ENCODE results near the gene ZNF300.
A peak's percentile ranks its signal among the peaks of the same experiment; 100 is the strongest.

The ZNF300 gene

DNA sequence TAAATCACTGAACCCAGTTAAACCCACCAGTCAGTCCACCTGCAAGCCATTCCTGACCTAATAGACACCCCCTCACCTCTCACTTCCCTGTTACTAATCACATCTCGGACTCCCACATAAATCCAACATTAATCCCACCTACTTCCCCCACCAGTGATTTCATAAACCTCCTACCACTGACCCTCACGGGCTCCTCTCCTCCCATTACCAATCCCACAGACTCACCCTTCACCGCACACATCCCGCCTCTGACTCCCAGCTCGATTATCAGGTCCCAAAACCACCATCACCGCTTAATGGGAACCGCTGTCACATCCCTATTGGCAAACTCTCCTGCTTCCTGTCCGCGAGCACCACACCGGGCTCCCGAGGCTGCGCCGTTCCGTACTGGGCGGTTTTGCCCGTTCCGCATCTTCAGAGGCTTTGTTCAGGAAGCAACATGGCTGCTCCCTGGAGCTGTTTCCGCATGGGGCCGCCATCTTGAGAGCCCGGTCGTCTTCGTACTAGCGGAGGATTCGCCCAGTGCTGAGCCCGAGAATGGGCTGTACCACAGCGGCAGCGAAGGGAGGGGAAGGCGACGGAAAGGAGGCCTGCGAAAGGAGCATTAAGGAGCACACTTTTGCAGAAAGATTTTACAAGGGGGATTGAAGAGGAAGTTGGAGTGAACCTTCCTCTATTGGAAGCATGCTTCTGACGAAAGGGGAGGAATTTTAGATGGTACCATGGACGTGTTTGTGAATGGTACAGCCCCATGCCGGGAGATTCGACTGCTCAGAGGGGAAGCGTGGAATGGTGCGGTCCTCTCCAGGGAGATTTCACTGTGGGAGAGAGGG lies at the start of gene ZNF300 (continued):
- TF ChIP-seq EGR2 (tag by site-specific recombination; IDR thresholded peaks at IDR 0.05; ENCODE audit: low read depth) = peak; percentile 95
- TF ChIP-seq, protein P1, sequence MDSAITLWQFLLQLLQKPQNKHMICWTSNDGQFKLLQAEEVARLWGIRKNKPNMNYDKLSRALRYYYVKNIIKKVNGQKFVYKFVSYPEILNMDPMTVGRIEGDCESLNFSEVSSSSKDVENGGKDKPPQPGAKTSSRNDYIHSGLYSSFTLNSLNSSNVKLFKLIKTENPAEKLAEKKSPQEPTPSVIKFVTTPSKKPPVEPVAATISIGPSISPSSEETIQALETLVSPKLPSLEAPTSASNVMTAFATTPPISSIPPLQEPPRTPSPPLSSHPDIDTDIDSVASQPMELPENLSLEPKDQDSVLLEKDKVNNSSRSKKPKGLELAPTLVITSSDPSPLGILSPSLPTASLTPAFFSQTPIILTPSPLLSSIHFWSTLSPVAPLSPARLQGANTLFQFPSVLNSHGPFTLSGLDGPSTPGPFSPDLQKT (IDR thresholded peaks at IDR 0.05; ENCODE audit: borderline replicate concordance, low read depth, low read length) = no peak
- peak; percentile 80; the same call in 1 of the 2 replicates for TF ChIP-seq ZXDB (tag by site-specific recombination; IDR thresholded peaks at IDR 0.05)
- TF ChIP-seq, protein P2, sequence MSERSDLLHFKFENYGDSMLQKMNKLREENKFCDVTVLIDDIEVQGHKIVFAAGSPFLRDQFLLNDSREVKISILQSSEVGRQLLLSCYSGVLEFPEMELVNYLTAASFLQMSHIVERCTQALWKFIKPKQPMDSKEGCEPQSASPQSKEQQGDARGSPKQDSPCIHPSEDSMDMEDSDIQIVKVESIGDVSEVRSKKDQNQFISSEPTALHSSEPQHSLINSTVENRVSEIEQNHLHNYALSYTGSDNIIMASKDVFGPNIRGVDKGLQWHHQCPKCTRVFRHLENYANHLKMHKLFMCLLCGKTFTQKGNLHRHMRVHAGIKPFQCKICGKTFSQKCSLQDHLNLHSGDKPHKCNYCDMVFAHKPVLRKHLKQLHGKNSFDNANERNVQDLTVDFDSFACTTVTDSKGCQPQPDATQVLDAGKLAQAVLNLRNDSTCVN (tag by site-specific recombination; optimal IDR thresholded peaks at IDR 0.05) = peak; percentile 44
- TF ChIP-seq, protein P3, sequence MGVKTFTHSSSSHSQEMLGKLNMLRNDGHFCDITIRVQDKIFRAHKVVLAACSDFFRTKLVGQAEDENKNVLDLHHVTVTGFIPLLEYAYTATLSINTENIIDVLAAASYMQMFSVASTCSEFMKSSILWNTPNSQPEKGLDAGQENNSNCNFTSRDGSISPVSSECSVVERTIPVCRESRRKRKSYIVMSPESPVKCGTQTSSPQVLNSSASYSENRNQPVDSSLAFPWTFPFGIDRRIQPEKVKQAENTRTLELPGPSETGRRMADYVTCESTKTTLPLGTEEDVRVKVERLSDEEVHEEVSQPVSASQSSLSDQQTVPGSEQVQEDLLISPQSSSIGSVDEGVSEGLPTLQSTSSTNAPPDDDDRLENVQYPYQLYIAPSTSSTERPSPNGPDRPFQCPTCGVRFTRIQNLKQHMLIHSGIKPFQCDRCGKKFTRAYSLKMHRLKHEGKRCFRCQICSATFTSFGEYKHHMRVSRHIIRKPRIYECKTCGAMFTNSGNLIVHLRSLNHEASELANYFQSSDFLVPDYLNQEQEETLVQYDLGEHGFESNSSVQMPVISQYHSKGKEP (tag by site-specific recombination; IDR thresholded peaks at IDR 0.05) = no peak
- TF ChIP-seq, protein P4, sequence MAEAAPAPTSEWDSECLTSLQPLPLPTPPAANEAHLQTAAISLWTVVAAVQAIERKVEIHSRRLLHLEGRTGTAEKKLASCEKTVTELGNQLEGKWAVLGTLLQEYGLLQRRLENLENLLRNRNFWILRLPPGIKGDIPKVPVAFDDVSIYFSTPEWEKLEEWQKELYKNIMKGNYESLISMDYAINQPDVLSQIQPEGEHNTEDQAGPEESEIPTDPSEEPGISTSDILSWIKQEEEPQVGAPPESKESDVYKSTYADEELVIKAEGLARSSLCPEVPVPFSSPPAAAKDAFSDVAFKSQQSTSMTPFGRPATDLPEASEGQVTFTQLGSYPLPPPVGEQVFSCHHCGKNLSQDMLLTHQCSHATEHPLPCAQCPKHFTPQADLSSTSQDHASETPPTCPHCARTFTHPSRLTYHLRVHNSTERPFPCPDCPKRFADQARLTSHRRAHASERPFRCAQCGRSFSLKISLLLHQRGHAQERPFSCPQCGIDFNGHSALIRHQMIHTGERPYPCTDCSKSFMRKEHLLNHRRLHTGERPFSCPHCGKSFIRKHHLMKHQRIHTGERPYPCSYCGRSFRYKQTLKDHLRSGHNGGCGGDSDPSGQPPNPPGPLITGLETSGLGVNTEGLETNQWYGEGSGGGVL (tag by site-specific recombination; IDR thresholded peaks at IDR 0.05) = peak; percentile 65
- TF ChIP-seq, protein P5, sequence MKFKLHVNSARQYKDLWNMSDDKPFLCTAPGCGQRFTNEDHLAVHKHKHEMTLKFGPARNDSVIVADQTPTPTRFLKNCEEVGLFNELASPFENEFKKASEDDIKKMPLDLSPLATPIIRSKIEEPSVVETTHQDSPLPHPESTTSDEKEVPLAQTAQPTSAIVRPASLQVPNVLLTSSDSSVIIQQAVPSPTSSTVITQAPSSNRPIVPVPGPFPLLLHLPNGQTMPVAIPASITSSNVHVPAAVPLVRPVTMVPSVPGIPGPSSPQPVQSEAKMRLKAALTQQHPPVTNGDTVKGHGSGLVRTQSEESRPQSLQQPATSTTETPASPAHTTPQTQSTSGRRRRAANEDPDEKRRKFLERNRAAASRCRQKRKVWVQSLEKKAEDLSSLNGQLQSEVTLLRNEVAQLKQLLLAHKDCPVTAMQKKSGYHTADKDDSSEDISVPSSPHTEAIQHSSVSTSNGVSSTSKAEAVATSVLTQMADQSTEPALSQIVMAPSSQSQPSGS (tag by site-specific recombination; IDR thresholded peaks at IDR 0.05; ENCODE audit: low read depth) = no peak
- TF ChIP-seq ZNF76 (tag by site-specific recombination; IDR thresholded peaks at IDR 0.05; ENCODE audit: borderline replicate concordance, low read depth) = peak; percentile 69
- TF ChIP-seq SP3 (tag by site-specific recombination; IDR thresholded peaks at IDR 0.05) = peak; percentile 48
- peak; percentile 95 for TF ChIP-seq YY1 (tag by site-specific recombination; IDR thresholded peaks at IDR 0.05)
- peak; percentile 16; the same call in 1 of the 2 replicates for TF ChIP-seq ZFP69B (tag by site-specific recombination; IDR thresholded peaks at IDR 0.05)
- no peak for TF ChIP-seq ZNF654 (tag by site-specific recombination; IDR thresholded peaks at IDR 0.05; ENCODE audit: low read depth)
- TF ChIP-seq BCL11B (tag by site-specific recombination; IDR thresholded peaks at IDR 0.05; ENCODE audit: low read depth) = no peak
- TF ChIP-seq SP2 (tag by site-specific recombination; IDR thresholded peaks at IDR 0.05) = peak; percentile 66
- TF ChIP-seq ZNF776 (tag by site-specific recombination; IDR thresholded peaks at IDR 0.05; ENCODE audit: borderline replicate concordance) = no peak
- 0 out of 2 replicates have a peak, but pooled peaks have one; percentile 26 for TF ChIP-seq ZNF211 (tag by site-specific recombination; IDR thresholded peaks at IDR 0.05; ENCODE audit: low read depth)
- no peak for TF ChIP-seq ZNF596 (tag by site-specific recombination; IDR thresholded peaks at IDR 0.05)
- TF ChIP-seq MEIS1 (CRISPR knock-in tag; IDR thresholded peaks at IDR 0.05; ENCODE audit: borderline replicate concordance) = no peak
- TF ChIP-seq, protein P6, sequence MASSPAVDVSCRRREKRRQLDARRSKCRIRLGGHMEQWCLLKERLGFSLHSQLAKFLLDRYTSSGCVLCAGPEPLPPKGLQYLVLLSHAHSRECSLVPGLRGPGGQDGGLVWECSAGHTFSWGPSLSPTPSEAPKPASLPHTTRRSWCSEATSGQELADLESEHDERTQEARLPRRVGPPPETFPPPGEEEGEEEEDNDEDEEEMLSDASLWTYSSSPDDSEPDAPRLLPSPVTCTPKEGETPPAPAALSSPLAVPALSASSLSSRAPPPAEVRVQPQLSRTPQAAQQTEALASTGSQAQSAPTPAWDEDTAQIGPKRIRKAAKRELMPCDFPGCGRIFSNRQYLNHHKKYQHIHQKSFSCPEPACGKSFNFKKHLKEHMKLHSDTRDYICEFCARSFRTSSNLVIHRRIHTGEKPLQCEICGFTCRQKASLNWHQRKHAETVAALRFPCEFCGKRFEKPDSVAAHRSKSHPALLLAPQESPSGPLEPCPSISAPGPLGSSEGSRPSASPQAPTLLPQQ (tag by site-specific recombination; IDR thresholded peaks at IDR 0.05) = peak; percentile 72; the same call in 1 of the 2 replicates
- no peak for TF ChIP-seq ZNF544 (tag by site-specific recombination; IDR thresholded peaks at IDR 0.05)
- no peak; the same call in 1 of the 2 replicates for TF ChIP-seq ZNF394 (tag by site-specific recombination; IDR thresholded peaks at IDR 0.05; ENCODE audit: borderline replicate concordance)
- no peak for TF ChIP-seq KLF10 (tag by site-specific recombination; IDR thresholded peaks at IDR 0.05)
- TF ChIP-seq, protein P7, sequence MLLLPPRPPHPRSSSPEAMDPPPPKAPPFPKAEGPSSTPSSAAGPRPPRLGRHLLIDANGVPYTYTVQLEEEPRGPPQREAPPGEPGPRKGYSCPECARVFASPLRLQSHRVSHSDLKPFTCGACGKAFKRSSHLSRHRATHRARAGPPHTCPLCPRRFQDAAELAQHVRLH (tag by site-specific recombination; IDR thresholded peaks at IDR 0.05) = peak; percentile 69
- no peak for TF ChIP-seq ZNF423 (tag by site-specific recombination; IDR thresholded peaks at IDR 0.05)
- TF ChIP-seq, protein P8, sequence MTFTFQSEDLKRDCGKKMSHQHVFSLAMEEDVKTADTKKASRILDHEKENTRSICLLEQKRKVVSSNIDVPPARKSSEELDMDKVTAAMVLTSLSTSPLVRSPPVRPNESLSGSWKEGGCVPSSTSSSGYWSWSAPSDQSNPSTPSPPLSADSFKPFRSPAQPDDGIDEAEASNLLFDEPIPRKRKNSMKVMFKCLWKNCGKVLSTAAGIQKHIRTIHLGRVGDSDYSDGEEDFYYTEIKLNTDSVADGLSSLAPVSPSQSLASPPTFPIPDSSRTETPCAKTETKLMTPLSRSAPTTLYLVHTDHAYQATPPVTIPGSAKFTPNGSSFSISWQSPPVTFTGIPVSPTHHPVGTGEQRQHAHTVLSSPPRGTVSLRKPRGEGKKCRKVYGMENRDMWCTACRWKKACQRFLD (tag by site-specific recombination; IDR thresholded peaks at IDR 0.05) = no peak
